Lower lobe of right lung (tissue), 2 donors: ENCODE results near the gene VN1R5. TPM values are rescaled to one million over a fixed set of nuclear protein-coding genes. Genes with fewer than 3 reads are reported as not detected.

ENCODE experiments used
- ATAC-seq, 2 donors: fragments of 200-7000 bp; cut with Tn5 transposase; one replicate each; pipeline ENCODE4 v1.9.1; 2020 to 2022; ENCODE audit warnings: mild to moderate bottlenecking in 2 of 2, moderate library complexity in 2 of 2
- DNase-seq: peaks from one replicate; pipeline ENCODE4 v3.0.0-alpha.2; 2020
- H3K27ac ChIP-seq: fragments of 200-600 bp; one replicate; pipeline ENCODE4 v1.8.0; 2022
- H3K27me3 ChIP-seq: fragments of 200-600 bp; one replicate; pipeline ENCODE4 v1.8.0; 2022; ENCODE audit warnings: low read depth
- H3K36me3 ChIP-seq: fragments of 200-600 bp; one replicate; pipeline ENCODE4 v1.8.0; 2022; ENCODE audit warnings: mild to moderate bottlenecking
- H3K4me1 ChIP-seq: fragments of 200-600 bp; one replicate; pipeline ENCODE4 v1.8.0; 2022
- H3K4me3 ChIP-seq: fragments of 200-600 bp; one replicate; pipeline ENCODE4 v1.8.0; 2022; ENCODE audit warnings: mild to moderate bottlenecking
- H3K9me3 ChIP-seq: fragments of 200-600 bp; one replicate; pipeline ENCODE4 v1.8.0; 2022
- intact Hi-C: fragments of 100-400 bp; cut with DNase I; formaldehyde crosslinking; loops from one replicate; pipeline ENCODE4 v1.11.0; 2022
- total RNA-seq: library from RNA; stranded (reverse); fragmentation: NEBNext Ultra II Directional; extraction: Animal tissue kit (Norgen Biotek cat#: 25700); gene quantifications from one replicate; pipeline ENCODE4 v1.2.1, GENCODE V29; 2021
- TF ChIP-seq, protein P1 (sequence below): fragments of 200-600 bp; IDR thresholded peaks from one replicate; pipeline ENCODE4 v1.8.0; 2022; ENCODE audit warnings: antibody characterized with exemption, mild to moderate bottlenecking
- donor health status: DM: no; HTN: yes; CAD: no; lungs with severe emphysema.

VN1R5 gene
- total RNA-seq, 1 donor from 2014 or later: not detected

DNA sequence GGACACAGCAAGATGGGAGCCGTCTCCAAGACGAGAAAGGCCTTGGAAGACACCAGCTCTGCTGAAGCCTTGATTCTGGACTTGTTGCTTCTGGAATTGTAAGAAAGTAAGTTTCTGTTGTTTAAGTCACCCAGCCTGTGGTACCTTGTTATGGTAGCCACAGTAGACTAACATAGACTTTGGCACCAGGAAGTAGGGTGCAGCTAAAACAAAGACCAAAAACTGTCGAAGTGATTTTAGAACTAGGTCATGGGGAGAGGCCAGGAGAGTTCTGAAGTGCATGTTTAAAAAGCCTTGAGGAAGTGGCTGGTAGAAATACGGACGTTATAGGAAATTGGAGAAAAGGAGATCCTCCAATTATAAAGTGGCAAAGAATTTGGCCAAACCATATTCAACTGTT lies 47.3 kb downstream of the VN1R5 start:
- ATAC-seq: no peak

DNA sequence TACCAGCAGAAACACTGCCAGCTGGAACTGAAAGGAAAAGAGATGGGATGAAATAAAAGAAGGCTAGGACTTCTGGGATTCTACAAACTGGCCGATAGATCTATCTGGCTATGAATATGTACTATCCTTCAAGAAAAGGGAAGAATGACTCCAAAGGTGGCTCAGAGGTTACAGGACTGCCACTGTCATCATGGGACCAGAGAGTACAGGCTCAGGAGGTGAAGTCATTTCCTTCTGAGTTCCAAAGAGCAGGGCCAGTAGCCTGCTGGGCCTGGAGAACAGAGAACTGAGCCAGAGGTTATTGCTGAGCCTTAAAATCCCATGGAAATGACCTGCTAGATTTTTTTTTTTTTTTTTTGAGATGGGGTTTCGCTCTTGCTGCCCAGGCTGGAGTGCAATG lies 48.2 kb downstream of the VN1R5 start:
- ATAC-seq (no peak), DNase-seq (no peak)
- H3K36me3 ChIP-seq: peaks cover 85% of the 10 kb centered on the region
- H3K9me3 ChIP-seq: no peaks in the 10 kb centered on the region
- no peaks in the 10 kb centered on the region for H3K4me1 ChIP-seq
- no peaks in the 10 kb centered on the region for H3K27me3 ChIP-seq
- intact Hi-C loops: no loop called here
- no peak overlapping the region for H3K27ac ChIP-seq
- no peak overlapping the region for H3K4me3 ChIP-seq
- TF ChIP-seq, protein P1, sequence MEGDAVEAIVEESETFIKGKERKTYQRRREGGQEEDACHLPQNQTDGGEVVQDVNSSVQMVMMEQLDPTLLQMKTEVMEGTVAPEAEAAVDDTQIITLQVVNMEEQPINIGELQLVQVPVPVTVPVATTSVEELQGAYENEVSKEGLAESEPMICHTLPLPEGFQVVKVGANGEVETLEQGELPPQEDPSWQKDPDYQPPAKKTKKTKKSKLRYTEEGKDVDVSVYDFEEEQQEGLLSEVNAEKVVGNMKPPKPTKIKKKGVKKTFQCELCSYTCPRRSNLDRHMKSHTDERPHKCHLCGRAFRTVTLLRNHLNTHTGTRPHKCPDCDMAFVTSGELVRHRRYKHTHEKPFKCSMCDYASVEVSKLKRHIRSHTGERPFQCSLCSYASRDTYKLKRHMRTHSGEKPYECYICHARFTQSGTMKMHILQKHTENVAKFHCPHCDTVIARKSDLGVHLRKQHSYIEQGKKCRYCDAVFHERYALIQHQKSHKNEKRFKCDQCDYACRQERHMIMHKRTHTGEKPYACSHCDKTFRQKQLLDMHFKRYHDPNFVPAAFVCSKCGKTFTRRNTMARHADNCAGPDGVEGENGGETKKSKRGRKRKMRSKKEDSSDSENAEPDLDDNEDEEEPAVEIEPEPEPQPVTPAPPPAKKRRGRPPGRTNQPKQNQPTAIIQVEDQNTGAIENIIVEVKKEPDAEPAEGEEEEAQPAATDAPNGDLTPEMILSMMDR: no peak

More for the DNA sequence above, 47.3 kb downstream of the VN1R5 start:
- TF ChIP-seq, protein P1: no peak
- Histone ChIP-seq H3K27ac (no peak overlapping the region), H3K36me3 (peaks cover 82% of the 10 kb centered on the region), H3K4me3 (no peak overlapping the region), H3K9me3 (no peaks in the 10 kb centered on the region), H3K27me3 (no peaks in the 10 kb centered on the region), H3K4me1 (no peaks in the 10 kb centered on the region)
- intact Hi-C loops: no loop called here
- no peak for DNase-seq

Other genes starting within 250 kb of the VN1R5 start
- not detected for gene ZNF695, start 248.0 kb upstream of the VN1R5 start, total RNA-seq
- gene ZNF670, start 177.3 kb upstream of the VN1R5 start, total RNA-seq: 3.2 TPM
- gene ZNF669, start 151.7 kb upstream of the VN1R5 start, total RNA-seq: 9.0 TPM
- 29.1 TPM for gene ZNF124, start 84.1 kb upstream of the VN1R5 start, total RNA-seq
- gene ZNF496, start 75.8 kb downstream of the VN1R5 start, total RNA-seq: 16.9 TPM
- 3.5 TPM for gene NLRP3, start 160.1 kb downstream of the VN1R5 start, total RNA-seq
- gene OR2B11, start 202.0 kb downstream of the VN1R5 start, total RNA-seq: not detected